Activated T-cell treated with anti-CD3 and anti-CD28 coated beads for 4 hours (primary cell): ENCODE results near the gene C16orf87.
"Not testable (repeated sequence)": the region's sequence is repeated elsewhere in the genome, so short reads cannot be mapped to it uniquely, and the experiment has no call there.

Experiments used
- DNase-seq: peaks from one replicate; pipeline ENCODE4 v3.0.0-alpha.2; 2020

Gene C16orf87

GRCh38 chr16:46830902-46831647 lies at the start of gene C16orf87:
Gene C16orf87 (minus strand): TSS chr16:46831180. CDS start chr16:46831149, 31 bp downstream.
- peak; percentile 84 for DNase-seq

GRCh38 chr16:46875243-46875642 lies 44.3 kb upstream of the C16orf87 start:
- DNase-seq = no peak

GRCh38 chr16:46873201-46873600 lies 42.2 kb upstream of the C16orf87 start:
- no peak for DNase-seq

GRCh38 chr16:46871597-46871996 lies 40.6 kb upstream of the C16orf87 start:
- no peak for DNase-seq

GRCh38 chr16:46868891-46869290 lies 37.9 kb upstream of the C16orf87 start:
- DNase-seq = not testable (repeated sequence)

GRCh38 chr16:46867486-46867885 lies 36.5 kb upstream of the C16orf87 start:
- DNase-seq = not testable (repeated sequence)

GRCh38 chr16:46866286-46866685 lies 35.3 kb upstream of the C16orf87 start:
- no peak for DNase-seq

GRCh38 chr16:46862555-46863447 lies 31.8 kb upstream of the C16orf87 start:
- DNase-seq = no peak

GRCh38 chr16:46859719-46860152 lies 28.8 kb upstream of the C16orf87 start:
- no peak for DNase-seq

- no peak for DNase-seq
Observed at GRCh38 chr16:46858151-46858550, 27.2 kb upstream of the C16orf87 start.

GRCh38 chr16:46857368-46857945 lies 26.5 kb upstream of the C16orf87 start:
- no peak for DNase-seq

GRCh38 chr16:46855389-46855788 lies 24.4 kb upstream of the C16orf87 start:
- DNase-seq = no peak

- no peak for DNase-seq
Observed at GRCh38 chr16:46854846-46855245, 23.9 kb upstream of the C16orf87 start.

GRCh38 chr16:46853713-46854443 lies 22.9 kb upstream of the C16orf87 start:
- peak; percentile 44 for DNase-seq

- no peak for DNase-seq
Observed at GRCh38 chr16:46852130-46852529, 21.1 kb upstream of the C16orf87 start.

- no peak for DNase-seq
Observed at GRCh38 chr16:46850619-46851555, 19.9 kb upstream of the C16orf87 start.

- DNase-seq = no peak
Observed at GRCh38 chr16:46848768-46849764, 18.1 kb upstream of the C16orf87 start.

- no peak for DNase-seq
Observed at GRCh38 chr16:46845952-46846351, 15.0 kb upstream of the C16orf87 start.

GRCh38 chr16:46844771-46845170 lies 13.8 kb upstream of the C16orf87 start:
- no peak for DNase-seq
